ACC112 (cell line): ENCODE measurements around the gene FAM229B.

Experiments used
- H2AFZ ChIP-seq: fragments of 200-600 bp; sonication (generic); one replicate; pipeline ENCODE4 v1.6.0; 2017; ENCODE audit warnings: antibody characterized with exemption, low read length; ENCODE audit not compliant: unreplicated experiment
- H3K27ac ChIP-seq: fragments of 200-600 bp; sonication (generic); 2 replicates; pipeline ENCODE4 v1.5.1; 2014; ENCODE audit warnings: low read depth, mild to moderate bottlenecking, antibody characterized with exemption, low read length, moderate library complexity
- H3K27me3 ChIP-seq: fragments of 200-600 bp; sonication (generic); 2 replicates; pipeline ENCODE4 v1.6.1; 2014; ENCODE audit warnings: mild to moderate bottlenecking, antibody characterized with exemption, low read length, moderate library complexity, mixed read lengths; ENCODE audit not compliant: insufficient read depth
- H3K36me3 ChIP-seq: fragments of 200-600 bp; sonication (generic); 2 replicates; pipeline ENCODE4 v1.6.1; 2016; ENCODE audit warnings: mild to moderate bottlenecking, antibody characterized with exemption, low read length, moderate library complexity, mixed read lengths; ENCODE audit not compliant: insufficient read depth
- H3K4me1 ChIP-seq: fragments of 200-600 bp; sonication (generic); one replicate; pipeline ENCODE4 v1.6.1; 2016; ENCODE audit warnings: low read length, mixed read lengths; ENCODE audit not compliant: insufficient read depth, unreplicated experiment, control insufficient read depth
- H3K4me3 ChIP-seq: fragments of 200-600 bp; sonication (generic); 2 replicates; pipeline ENCODE4 v1.5.1; 2014; ENCODE audit warnings: mild to moderate bottlenecking, low read depth, low read length
- H3K79me2 ChIP-seq: fragments of 200-600 bp; sonication (generic); one replicate; pipeline ENCODE4 v1.6.0; 2016; ENCODE audit warnings: low read length; ENCODE audit not compliant: control insufficient read depth, unreplicated experiment, insufficient read depth

The FAM229B gene

DNA sequence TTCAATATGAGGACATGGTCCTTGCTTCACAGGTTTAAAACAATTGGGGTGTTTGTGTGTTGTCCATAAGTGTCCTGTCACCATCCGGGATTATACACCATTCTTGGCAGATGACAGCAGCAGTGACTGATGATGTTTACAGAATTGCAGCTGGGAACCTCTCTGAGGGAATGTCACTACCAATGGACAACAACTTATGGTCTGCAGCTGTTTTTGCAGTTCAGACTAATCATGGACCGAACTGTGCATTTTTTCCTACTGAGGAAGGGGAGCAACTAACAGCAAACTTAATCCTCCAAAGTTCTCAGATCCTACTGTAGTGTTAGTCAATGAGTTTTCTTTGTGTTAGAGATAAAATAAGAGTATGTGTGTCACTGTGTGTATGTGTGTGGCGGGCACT is 26.0 kb downstream of the FAM229B start:
- no peak overlapping the region for H3K4me3 ChIP-seq
- H3K27me3 ChIP-seq = no peaks in the 10 kb centered on the region
- H2AFZ ChIP-seq = no peak overlapping the region
- H3K79me2 ChIP-seq = no peaks in the 10 kb centered on the region
- peaks cover 12% of the 10 kb centered on the region for H3K4me1 ChIP-seq
- H3K36me3 ChIP-seq = peaks cover 76% of the 10 kb centered on the region
- no peak overlapping the region for H3K27ac ChIP-seq

DNA sequence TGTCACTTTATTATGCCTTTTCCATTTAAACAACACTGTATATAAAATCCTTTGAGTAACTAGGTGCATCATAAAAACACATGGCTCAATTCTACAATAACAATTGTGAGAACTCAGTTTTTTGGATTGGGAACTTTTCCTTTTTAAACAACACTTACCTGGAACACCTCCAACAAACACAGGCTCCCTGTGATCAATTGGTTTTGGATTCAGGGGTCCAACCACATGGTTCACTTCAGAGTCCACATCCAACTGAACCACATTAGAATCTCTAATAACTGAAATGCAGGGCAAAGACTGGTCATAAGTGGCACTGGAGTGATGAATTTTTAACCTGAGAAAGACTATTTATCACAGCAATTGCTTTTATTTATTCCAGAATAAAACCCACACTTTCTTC is 26.5 kb downstream of the FAM229B start:
- H3K27ac ChIP-seq = no peak overlapping the region
- H2AFZ ChIP-seq = no peak overlapping the region
- H3K4me3 ChIP-seq = no peak overlapping the region
- H3K79me2 ChIP-seq = no peaks in the 10 kb centered on the region
- H3K4me1 ChIP-seq = peaks cover 12% of the 10 kb centered on the region
- peaks cover 74% of the 10 kb centered on the region for H3K36me3 ChIP-seq
- H3K27me3 ChIP-seq = no peaks in the 10 kb centered on the region

DNA sequence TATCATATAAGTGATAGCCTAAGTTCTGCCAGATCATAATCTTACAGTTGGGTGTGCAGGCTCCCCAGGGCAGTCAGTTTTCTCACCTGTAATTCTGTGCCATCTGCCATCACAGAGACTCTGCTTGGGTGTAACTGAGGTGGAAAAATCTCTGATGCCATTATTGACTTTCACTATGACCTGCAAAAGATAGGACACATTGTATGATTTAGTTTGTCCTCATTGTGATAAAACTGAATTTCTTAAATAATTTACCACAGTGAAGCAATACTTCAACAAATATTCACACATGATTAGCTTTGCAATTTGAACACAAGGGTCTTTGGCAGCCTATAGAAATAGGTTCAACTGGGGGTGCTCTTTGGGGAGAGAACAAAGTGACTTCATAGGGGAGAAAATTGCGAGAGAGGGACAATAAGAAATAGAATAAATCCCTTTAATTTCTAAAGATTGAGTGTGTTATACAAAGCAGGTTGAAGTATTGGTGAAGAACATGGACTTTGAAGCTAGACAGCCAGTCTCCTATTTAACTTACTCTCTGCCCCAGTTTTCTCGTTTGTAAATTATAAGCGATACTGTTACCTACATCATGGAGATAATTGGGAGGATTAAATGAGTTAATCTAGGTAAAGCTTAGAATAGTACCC is 27.3 kb downstream of the FAM229B start:
- H3K4me3 ChIP-seq = no peak overlapping the region
- no peak overlapping the region for H2AFZ ChIP-seq
- H3K27me3 ChIP-seq = no peaks in the 10 kb centered on the region
- no peak overlapping the region for H3K27ac ChIP-seq
- H3K79me2 ChIP-seq = no peaks in the 10 kb centered on the region
- peaks cover 74% of the 10 kb centered on the region for H3K36me3 ChIP-seq
- peaks cover 12% of the 10 kb centered on the region for H3K4me1 ChIP-seq

DNA sequence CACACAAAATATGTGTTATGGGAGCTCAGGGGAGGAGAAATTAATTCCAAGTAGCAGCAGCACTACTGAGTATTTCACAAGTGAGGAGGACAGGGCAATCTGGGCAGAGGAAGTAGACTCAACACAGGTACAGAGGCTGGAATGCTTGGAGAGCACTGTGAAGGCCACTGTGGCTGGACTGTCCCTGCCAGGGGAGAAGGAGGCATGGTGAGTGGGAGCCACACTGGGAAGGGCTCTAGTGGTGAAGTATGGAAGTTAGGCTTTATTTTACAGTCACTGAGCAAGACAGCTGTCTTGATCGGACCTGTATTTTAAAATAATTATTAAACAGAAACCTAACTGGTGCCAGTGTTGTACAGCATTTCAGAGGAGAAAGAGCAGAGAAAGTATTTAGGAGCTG is 28.8 kb downstream of the FAM229B start:
- Histone ChIP-seq H3K4me3 (no peak overlapping the region), H3K79me2 (no peaks in the 10 kb centered on the region), H3K4me1 (peaks cover 12% of the 10 kb centered on the region), H2AFZ (no peak overlapping the region), H3K27me3 (no peaks in the 10 kb centered on the region), H3K27ac (no peak overlapping the region), H3K36me3 (peaks cover 74% of the 10 kb centered on the region)

DNA sequence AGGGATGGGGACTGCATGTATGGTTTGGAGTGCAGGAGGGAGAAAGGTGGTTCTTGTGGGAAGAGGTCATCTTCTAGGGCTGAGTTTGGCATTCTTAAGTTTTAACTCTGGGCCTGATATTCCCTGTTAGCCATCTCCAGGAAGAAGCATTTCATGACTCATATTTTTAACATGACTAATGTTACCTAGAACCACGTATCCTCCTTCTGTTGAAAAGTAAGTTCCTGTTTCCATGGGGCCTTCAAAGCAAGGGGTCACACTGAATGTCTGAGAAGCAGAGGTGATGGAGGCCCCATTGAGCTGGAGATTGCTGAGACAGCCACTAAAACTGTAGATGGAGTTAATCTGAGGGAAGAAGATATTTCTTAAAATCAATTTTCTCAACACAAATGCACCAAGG is 30.2 kb downstream of the FAM229B start:
- Histone ChIP-seq H3K27ac (peak overlapping the region; percentile 51), H3K36me3 (peaks cover 77% of the 10 kb centered on the region), H2AFZ (no peak overlapping the region), H3K4me3 (no peak overlapping the region), H3K27me3 (no peaks in the 10 kb centered on the region), H3K4me1 (peaks cover 12% of the 10 kb centered on the region), H3K79me2 (no peaks in the 10 kb centered on the region)

DNA sequence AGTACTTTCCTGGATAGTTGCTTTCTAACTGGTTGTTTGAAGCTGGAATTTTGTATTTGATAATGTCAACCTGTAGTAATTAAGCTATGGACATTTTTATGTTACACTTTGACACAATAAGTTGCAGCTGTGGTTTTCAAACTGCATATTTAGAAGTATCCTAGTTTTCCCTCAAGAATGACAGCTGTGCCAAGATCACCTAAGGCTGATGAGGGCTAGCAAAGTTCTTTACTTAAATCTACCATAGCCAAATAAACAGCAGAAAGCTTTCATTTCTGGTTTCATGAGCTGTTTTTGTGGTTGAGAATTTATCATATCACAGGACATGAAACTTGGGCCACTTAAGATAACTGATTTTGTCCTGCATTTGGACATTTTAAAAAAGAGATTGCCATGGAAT is 30.6 kb downstream of the FAM229B start:
- Histone ChIP-seq H3K79me2 (no peaks in the 10 kb centered on the region), H2AFZ (no peak overlapping the region), H3K27me3 (no peaks in the 10 kb centered on the region), H3K4me3 (no peak overlapping the region), H3K27ac (peak overlapping the region; percentile 51), H3K4me1 (peaks cover 12% of the 10 kb centered on the region), H3K36me3 (peaks cover 74% of the 10 kb centered on the region)

- no peak overlapping the region for H3K4me3 ChIP-seq
Observed at GRCh38 chr6:112122756-112123155, 35.4 kb downstream of the FAM229B start.

GRCh38 chr6:112123982-112124381 is 36.6 kb downstream of the FAM229B start:
- H3K36me3 ChIP-seq = peaks cover 67% of the 10 kb centered on the region
- no peaks in the 10 kb centered on the region for H3K4me1 ChIP-seq

More at GRCh38 chr6:112122756-112123155, 35.4 kb downstream of the FAM229B start:
- Histone ChIP-seq H3K79me2 (no peaks in the 10 kb centered on the region), H2AFZ (no peak overlapping the region), H3K27ac (no peak overlapping the region), H3K27me3 (no peaks in the 10 kb centered on the region), H3K36me3 (peaks cover 64% of the 10 kb centered on the region), H3K4me1 (peaks cover 6% of the 10 kb centered on the region)

GRCh38 chr6:112128208-112128607 is 40.8 kb downstream of the FAM229B start:
- H3K79me2 ChIP-seq = no peaks in the 10 kb centered on the region

More at GRCh38 chr6:112123982-112124381, 36.6 kb downstream of the FAM229B start:
- Histone ChIP-seq H2AFZ (no peak overlapping the region), H3K79me2 (no peaks in the 10 kb centered on the region), H3K27me3 (no peaks in the 10 kb centered on the region), H3K27ac (no peak overlapping the region), H3K4me3 (no peak overlapping the region)

DNA sequence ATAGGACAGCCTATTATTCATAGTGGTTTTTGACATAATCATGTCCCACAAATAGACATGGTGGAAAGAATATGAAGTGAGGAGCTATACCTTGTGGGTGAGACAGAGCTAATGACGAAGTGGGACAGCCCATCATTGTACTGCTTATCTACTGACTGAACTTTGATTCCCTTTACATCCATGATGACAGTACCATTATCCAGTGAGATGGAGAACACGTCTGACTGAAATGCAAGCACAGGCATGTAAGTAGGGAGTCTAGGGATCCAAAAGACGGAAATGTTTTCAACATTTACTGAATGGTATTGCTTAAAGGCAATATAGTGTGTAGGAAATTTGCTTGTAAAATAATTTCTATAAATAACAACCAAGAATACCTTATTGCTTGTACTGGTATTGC is 43.5 kb downstream of the FAM229B start:
- peaks cover 73% of the 10 kb centered on the region for H3K36me3 ChIP-seq
- no peak overlapping the region for H3K27ac ChIP-seq
- H3K27me3 ChIP-seq = no peaks in the 10 kb centered on the region
- H3K4me1 ChIP-seq = no peaks in the 10 kb centered on the region
- no peaks in the 10 kb centered on the region for H3K79me2 ChIP-seq
- H2AFZ ChIP-seq = no peak overlapping the region
- H3K4me3 ChIP-seq = no peak overlapping the region

More at GRCh38 chr6:112128208-112128607, 40.8 kb downstream of the FAM229B start:
- Histone ChIP-seq H3K27me3 (no peaks in the 10 kb centered on the region), H2AFZ (no peak overlapping the region), H3K4me1 (no peaks in the 10 kb centered on the region), H3K4me3 (no peak overlapping the region), H3K36me3 (peaks cover 65% of the 10 kb centered on the region), H3K27ac (no peak overlapping the region)

DNA sequence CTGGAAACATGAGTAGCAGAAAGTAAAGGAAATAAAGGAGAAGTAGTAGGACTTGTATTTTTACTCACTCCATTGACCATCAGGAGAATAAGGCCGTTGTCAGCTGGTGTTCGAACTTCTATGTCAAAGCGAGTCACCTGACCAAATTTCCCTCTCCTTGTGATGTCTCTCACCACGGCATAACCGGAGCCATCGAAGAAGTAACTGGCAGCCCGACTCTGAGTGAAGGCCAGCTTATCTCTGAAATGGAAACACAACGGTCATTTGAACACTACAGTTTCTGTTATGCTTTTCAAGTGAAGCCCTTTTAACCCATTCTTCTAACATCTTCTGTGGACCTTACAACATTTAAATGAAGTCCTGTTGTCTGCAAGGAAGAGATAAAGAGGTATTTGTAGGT is 51.7 kb downstream of the FAM229B start:
- Histone ChIP-seq H3K4me1 (no peaks in the 10 kb centered on the region), H3K4me3 (no peak overlapping the region), H3K27me3 (no peaks in the 10 kb centered on the region), H3K27ac (no peak overlapping the region), H3K36me3 (peaks cover 81% of the 10 kb centered on the region), H3K79me2 (no peaks in the 10 kb centered on the region), H2AFZ (no peak overlapping the region)
